ENCODE data around the gene DNAJC27. TPM values are rescaled to one million over a fixed set of nuclear protein-coding genes. Genes with fewer than 3 reads are reported as not detected.

DNAJC27 gene
- polyA plus RNA-seq, 1 of the 3 experiments (the other 2 are of a cell fraction) = 2.4 TPM

DNA sequence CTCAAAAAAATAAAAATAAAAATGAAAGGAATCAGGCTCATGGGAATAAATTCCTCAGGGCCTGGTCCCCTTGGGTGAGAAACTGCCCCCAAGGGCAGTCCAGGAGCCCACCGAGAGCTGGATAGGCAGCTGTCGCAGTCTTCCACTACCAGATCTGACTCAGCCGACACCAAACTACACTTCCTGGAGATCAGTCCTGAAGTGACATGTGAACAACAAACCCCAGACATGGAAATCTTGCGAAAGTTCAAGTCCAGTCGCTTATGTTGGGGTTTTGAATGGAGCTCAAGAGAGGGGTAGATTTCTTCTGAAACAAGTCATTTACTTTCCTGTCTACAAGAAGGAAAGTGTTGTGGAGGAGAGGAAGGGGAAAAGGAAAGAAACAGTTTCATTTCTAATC, 64.6 kb downstream of the DNAJC27 start:
- H3K9ac ChIP-seq = no peak overlapping the region
- ChIA-PET POLR2A (no interaction called here), CTCF (interaction anchor here (0.7 kb wide), 1 partner anchor 10 kb away, joined by 3 read pairs; no protein-coding TSS in a partner anchor)
- H4K20me1 ChIP-seq (ENCODE audit: insufficient read depth) = no peaks in the 10 kb centered on the region
- no peak overlapping the region for H2AFZ ChIP-seq (ENCODE audit: low read depth)
- H3K27ac ChIP-seq (ENCODE audit: low read depth in 2 of 2, low read length in 1 of 2) = no peak overlapping the region
- H3K27me3 ChIP-seq (ENCODE audit: insufficient read depth) = no peaks in the 10 kb centered on the region
- no peaks in the 10 kb centered on the region for H3K9me2 ChIP-seq
- no peak for TF ChIP-seq EZH2phosphoT487 (IDR thresholded peaks at IDR 0.05; ENCODE audit: borderline replicate concordance, low read depth)
- no peak for TF ChIP-seq FOSL2 (IDR thresholded peaks at IDR 0.05; ENCODE audit: borderline replicate concordance, low read depth)
- no peak for TF ChIP-seq ELF1 (IDR thresholded peaks at IDR 0.05)
- TF ChIP-seq FOXJ3 (CRISPR knock-in tag; IDR thresholded peaks at IDR 0.05) = no peak
- no peak for TF ChIP-seq SMC3 (IDR thresholded peaks at IDR 0.05; ENCODE audit: low read depth, low read length)
- TF ChIP-seq MAX (IDR thresholded peaks at IDR 0.05; ENCODE audit: low read depth) = no peak
- TF ChIP-seq TAF1 (IDR thresholded peaks at IDR 0.05; ENCODE audit: borderline replicate concordance, low read depth, low read length) = no peak
- TF ChIP-seq EP300 (IDR thresholded peaks at IDR 0.05; ENCODE audit: borderline replicate concordance in 1 of 2, low read depth in 1 of 2, low read length in 1 of 2) = no peak
- no peak for TF ChIP-seq RFX5 (IDR thresholded peaks at IDR 0.05; ENCODE audit: low read length)
- TF ChIP-seq TCF12 (IDR thresholded peaks at IDR 0.05) = no peak
- TF ChIP-seq CHD2 (IDR thresholded peaks at IDR 0.05; ENCODE audit: low read length, partially characterized antibody) = no peak
- TF ChIP-seq, protein P1, sequence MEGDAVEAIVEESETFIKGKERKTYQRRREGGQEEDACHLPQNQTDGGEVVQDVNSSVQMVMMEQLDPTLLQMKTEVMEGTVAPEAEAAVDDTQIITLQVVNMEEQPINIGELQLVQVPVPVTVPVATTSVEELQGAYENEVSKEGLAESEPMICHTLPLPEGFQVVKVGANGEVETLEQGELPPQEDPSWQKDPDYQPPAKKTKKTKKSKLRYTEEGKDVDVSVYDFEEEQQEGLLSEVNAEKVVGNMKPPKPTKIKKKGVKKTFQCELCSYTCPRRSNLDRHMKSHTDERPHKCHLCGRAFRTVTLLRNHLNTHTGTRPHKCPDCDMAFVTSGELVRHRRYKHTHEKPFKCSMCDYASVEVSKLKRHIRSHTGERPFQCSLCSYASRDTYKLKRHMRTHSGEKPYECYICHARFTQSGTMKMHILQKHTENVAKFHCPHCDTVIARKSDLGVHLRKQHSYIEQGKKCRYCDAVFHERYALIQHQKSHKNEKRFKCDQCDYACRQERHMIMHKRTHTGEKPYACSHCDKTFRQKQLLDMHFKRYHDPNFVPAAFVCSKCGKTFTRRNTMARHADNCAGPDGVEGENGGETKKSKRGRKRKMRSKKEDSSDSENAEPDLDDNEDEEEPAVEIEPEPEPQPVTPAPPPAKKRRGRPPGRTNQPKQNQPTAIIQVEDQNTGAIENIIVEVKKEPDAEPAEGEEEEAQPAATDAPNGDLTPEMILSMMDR (IDR thresholded peaks at IDR 0.05) = no peak
- TF ChIP-seq, protein P2, sequence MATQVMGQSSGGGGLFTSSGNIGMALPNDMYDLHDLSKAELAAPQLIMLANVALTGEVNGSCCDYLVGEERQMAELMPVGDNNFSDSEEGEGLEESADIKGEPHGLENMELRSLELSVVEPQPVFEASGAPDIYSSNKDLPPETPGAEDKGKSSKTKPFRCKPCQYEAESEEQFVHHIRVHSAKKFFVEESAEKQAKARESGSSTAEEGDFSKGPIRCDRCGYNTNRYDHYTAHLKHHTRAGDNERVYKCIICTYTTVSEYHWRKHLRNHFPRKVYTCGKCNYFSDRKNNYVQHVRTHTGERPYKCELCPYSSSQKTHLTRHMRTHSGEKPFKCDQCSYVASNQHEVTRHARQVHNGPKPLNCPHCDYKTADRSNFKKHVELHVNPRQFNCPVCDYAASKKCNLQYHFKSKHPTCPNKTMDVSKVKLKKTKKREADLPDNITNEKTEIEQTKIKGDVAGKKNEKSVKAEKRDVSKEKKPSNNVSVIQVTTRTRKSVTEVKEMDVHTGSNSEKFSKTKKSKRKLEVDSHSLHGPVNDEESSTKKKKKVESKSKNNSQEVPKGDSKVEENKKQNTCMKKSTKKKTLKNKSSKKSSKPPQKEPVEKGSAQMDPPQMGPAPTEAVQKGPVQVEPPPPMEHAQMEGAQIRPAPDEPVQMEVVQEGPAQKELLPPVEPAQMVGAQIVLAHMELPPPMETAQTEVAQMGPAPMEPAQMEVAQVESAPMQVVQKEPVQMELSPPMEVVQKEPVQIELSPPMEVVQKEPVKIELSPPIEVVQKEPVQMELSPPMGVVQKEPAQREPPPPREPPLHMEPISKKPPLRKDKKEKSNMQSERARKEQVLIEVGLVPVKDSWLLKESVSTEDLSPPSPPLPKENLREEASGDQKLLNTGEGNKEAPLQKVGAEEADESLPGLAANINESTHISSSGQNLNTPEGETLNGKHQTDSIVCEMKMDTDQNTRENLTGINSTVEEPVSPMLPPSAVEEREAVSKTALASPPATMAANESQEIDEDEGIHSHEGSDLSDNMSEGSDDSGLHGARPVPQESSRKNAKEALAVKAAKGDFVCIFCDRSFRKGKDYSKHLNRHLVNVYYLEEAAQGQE (IDR thresholded peaks at IDR 0.05; ENCODE audit: low read depth, low read length) = no peak
- TF ChIP-seq, protein P3, sequence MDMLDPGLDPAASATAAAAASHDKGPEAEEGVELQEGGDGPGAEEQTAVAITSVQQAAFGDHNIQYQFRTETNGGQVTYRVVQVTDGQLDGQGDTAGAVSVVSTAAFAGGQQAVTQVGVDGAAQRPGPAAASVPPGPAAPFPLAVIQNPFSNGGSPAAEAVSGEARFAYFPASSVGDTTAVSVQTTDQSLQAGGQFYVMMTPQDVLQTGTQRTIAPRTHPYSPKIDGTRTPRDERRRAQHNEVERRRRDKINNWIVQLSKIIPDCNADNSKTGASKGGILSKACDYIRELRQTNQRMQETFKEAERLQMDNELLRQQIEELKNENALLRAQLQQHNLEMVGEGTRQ (IDR thresholded peaks at IDR 0.05; ENCODE audit: borderline replicate concordance, low read depth, low read length) = no peak
- TF ChIP-seq RCOR1 (IDR thresholded peaks at IDR 0.05; ENCODE audit: low read length) = no peak
- no peak for TF ChIP-seq JUND (IDR thresholded peaks at IDR 0.05)
- TF ChIP-seq, protein P4, sequence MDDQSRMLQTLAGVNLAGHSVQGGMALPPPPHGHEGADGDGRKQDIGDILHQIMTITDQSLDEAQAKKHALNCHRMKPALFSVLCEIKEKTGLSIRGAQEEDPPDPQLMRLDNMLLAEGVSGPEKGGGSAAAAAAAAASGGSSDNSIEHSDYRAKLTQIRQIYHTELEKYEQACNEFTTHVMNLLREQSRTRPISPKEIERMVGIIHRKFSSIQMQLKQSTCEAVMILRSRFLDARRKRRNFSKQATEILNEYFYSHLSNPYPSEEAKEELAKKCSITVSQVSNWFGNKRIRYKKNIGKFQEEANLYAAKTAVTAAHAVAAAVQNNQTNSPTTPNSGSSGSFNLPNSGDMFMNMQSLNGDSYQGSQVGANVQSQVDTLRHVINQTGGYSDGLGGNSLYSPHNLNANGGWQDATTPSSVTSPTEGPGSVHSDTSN (IDR thresholded peaks at IDR 0.05) = no peak
- peaks cover 0 to 3% of the 10 kb centered on the region in 2 experiments; a peak in 1 of 4 replicates for H3K4me1 ChIP-seq (ENCODE audit: control insufficient read depth in 1 of 2, insufficient read depth in 2 of 2, low read depth in 1 of 2, low read length in 1 of 2)
- 0 out of 2 replicates have a peak, but pooled peaks cover 3% of the 10 kb centered on the region for H3K9me3 ChIP-seq
- H3F3A ChIP-seq (replicated peaks; ENCODE audit: insufficient read depth) = no peaks in the 10 kb centered on the region
- 94% methylated on average over 5 of the region's 5 CpGs for WGBS (ENCODE audit: low lambda C conversion rate)
- H3K79me2 ChIP-seq (ENCODE audit: insufficient read depth) = peaks cover 4% of the 10 kb centered on the region
- H3K36me3 ChIP-seq (replicated peaks in 1 of 2; ENCODE audit: control insufficient read depth in 1 of 2, insufficient read depth in 2 of 2, low read length in 1 of 2) = peaks cover 0 to 5% of the 10 kb centered on the region in 2 experiments
- no peak overlapping the region for H3K4me3 ChIP-seq (ENCODE audit: low read depth in 2 of 2, low read length in 1 of 2)
- DNase-seq = no peak
- no peak overlapping the region for H3K4me2 ChIP-seq
